Smooth muscle cell of the brain vasculature (primary cell): ENCODE results near the gene OGFRL1.

Source experiments
- DNase-seq: peaks from one replicate; pipeline ENCODE4 v3.0.0-alpha.2; 2012; ENCODE audit warnings: low read depth, low spot score

The OGFRL1 gene

DNA sequence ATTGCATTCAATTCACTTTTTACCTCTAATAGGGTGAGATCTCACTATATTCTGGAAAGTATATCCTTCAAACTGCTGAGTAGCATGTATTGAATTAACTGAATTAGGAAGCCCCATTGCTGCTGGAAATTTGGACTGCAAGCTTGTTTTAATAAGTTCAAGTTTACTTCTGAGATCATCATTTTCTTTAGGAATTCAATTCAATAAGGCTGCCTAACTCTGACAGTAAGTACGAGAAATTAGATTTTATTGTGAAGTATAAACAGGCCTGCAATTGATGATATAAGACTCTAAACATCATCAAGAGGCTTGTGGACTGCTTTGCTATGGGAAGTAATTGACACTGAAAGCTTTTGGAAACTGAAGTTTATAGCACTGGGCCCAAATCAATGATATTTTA, 44.4 kb downstream of the OGFRL1 start:
- DNase-seq = no peak

DNA sequence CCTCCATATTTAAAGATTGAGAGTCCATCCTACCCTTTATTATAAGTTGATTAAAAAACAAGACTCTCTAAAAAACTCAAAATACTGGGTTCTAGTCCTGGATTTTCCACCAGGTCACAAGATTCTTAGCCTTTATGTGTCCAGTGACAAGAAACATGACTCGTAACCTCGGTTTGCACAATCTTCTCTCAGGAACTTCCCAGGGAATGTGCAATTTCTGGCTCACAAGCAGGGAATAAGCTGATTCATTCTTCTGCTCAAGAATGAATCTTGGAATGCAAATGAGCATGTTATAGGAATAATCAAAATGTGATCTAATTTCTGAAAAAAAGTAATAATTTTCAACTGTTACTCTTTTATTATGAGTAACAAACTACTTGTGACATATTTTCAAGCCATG, 45.1 kb downstream of the OGFRL1 start:
- DNase-seq = no peak

DNA sequence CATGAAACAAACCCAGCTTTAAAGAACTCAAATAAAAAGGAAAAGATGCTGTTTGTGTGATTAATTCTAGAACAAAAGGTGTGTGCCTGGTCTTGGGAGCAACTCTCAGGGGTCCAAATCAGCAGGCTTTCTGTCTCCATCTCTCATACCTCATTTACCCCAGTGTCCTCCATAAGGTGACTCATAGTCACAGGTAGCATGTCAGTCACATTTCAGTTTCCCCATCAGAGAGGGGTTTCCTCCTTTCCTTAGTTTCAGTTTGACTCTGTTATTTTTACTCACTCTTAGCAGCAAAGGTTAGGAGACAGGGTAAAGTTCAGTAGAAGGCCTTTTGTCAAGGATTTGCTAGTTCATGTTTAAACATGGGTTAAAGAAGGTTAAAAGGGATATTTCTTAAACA, 46.2 kb downstream of the OGFRL1 start:
- no peak for DNase-seq

DNA sequence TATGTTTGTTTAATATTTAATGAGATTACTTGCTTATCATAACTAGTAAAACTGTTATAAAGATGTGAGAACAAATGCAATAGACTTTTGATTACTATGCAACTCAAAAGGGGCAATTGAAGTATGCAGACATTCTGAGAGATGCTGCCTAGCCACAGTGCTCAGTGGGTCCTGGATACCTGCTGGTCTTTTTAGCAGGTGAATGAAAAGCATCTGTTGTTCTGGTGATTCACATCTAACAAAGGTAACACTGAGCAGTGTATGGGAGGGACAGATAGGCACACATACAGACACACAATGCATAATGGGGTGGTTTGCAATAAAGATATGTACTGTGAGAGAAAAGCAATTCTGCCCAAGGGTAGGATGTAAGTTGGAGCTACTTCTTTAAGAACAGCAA, 46.9 kb downstream of the OGFRL1 start:
- no peak for DNase-seq

DNA sequence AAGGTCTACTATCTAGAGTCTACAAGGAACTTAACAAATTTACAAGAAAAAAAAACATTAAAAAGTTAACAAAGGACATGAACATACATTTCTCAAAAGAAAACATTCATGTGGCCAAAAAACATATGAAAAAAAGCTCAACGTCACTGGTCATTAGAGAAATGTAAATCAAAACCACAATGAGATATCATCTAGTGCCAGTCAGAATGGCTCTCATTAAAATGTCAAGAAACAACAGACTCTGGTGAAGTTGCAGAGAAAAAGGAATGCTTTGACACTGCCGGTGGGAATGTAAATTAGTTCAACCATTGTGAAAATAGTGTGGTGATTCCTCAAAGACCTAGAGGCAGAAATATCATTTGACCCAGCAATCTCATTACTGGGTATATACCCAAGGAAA, 48.3 kb downstream of the OGFRL1 start:
- no peak for DNase-seq

DNA sequence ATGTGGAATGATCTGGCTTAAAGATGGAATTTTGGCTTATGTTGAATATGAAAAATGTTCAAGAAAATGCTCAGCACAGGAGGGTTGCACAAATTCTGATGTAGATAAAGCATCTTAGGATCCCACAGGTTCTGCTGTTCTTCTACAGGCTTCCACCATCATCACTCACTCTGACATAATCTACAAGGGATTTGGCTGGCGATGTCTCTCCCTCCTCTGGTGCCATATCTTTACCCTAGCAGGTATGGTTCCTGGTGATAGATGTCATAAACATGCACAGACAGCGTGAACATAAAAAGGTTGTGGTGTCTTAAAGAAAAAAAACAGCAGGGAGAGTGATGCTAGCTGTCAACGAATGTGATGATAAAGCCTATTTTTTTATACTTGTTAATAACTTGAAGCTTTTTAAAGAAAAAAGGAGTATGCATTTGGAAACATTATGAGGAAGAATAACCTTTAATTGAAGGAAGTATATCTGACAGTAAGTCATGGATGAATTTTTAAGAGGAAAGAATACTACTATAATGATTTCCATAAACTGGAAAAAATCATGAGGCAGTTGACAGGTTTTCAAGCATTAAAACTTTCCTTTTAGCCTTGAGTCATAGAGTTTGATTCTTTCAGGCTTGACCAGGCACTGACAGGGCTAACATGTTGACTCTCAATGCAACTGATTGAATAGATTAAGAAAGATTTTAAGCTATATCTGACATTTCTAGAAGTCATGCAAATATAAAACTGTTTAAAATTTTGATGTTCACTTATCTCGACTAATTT, 50.1 kb downstream of the OGFRL1 start:
- DNase-seq = no peak

DNA sequence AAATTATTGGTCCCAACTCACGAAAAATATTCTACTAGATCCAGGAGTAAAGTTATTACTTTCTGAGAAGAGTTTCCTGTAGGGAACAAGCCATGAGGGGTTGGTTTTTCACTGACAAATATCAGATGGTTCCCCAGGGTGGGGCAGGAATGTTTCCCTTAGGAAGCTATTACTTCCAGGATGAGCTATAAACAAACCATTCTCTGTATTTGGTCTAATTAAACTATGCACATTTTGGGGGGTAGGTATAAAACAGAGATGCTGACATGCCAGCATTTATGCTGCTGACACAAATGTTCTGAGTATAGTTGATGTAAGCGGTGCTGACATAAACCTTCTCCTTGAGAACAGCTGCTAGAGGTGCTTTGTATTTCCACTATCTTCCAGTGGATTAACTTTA, 54.2 kb downstream of the OGFRL1 start:
- DNase-seq = no peak

DNA sequence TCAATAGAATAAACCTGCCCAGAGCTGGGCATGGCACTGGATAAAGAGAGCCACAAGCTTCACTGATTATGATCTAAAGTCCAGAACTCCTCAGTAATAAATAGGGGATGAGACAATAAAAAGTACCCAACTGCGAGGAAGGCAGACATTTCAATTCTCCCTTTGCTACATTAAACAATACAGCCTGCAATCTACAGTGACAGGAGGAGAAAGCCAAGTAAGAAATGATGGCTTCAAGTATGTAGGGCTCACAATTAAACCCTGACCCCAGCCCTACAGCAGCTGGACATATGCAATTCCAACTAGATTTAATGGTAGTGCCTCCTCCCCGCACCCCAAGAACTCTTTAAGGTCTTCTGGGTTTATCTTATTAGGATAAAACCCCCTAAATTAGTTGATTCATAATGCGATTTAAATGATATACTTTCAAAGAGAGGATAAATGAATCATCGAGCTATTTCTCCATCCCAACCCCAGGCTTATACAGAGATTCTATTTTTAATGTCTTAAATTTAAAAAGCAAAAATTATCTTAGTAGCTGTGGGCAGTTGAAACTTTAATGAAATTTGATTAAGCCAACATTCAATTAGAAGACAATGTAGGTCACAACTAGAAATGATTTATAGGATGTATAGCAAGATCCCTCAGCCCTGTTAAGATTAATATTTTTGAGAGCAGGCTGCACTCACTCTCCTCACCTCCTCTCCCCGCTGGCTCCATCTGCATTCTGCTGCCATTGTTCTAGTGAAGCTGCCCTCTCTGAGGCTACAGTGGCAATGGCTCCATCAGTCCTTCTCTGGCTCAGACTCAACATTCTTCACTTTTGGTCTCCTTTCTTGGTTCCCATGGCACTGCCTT, 57.1 kb downstream of the OGFRL1 start:
- DNase-seq = no peak

DNA sequence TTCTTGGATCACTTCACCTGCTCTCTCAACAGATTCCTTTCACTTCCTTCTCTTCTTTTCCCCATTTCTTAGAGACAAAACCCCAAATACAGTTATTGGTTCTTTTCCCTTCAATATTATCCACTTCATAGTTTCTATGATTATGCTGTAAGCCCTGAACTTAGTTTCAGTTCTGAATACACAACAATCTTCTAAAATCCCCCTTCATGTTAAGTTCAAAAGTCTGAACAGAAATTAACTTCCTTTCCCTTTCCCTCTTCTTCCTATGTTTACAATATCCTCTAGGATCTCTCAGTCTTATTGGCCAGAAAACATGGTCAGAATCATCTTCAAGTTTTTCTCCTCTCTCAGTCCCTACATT, 57.7 kb downstream of the OGFRL1 start:
- DNase-seq = no peak

DNA sequence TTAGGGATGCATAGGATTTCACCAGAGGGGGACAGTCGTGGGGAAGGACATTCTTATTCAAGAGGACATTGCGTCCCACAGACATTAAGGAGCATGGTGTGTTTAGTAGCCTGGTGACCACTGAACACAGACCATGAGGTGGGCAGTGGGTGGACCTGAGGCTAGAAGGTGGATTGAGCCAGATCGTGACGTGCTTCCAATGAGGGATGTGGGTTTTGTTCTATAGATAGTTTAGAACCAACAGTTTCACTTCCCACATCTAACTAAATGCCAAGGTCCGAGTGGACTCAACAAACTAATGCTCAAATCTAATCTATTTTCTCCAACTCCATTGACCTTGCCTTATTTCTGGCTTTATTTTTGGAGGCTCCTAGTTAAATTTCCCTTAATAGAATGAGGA, 58.5 kb downstream of the OGFRL1 start:
- DNase-seq = no peak

DNA sequence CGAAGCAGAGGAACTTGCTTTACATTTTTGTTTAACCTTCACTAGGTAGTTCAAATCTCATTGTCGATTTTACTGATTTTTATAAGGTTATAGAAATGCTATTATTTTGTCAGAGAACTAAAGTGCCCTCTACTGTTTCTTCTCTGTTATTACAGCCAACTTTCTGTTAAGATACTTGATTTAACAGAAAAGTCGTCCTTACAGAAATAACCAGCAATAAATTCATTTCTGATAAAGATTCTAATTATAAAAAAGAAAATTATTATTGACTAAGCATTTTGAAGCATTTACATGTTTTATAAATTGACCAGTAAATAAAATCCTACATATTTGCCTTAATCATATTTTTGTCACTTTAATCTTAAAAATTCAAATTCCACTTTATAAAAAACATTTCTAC, 60.8 kb downstream of the OGFRL1 start:
- DNase-seq = peak; percentile 23

DNA sequence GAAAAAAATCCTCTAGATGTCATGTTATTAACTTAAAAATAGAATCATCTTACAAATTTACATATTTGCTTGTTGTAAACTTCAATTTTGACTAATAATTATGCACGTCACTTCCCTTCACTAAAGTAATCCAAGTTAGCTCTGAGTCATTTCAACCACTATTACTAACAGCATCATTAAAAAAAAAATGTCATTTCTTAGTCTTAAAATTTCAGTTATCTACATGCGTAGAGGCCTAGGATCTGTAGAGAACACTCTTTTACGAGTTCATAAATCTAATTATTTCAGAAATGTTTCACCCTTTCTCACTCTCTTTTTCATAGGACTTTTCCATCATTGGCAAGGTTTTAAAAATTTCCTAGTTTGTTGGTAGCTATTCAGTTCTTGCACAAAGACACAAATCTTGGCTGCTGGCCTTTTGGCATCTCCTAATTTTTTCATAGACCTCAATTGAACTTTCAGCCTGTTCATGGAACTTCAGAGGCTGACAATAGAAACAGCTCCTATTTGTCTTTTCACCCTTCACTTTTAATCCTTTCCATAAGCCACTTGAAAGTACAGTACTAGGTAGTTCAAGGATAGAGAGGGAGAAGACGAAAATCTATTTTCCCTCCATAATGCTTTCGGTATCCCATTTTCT, 61.5 kb downstream of the OGFRL1 start:
- DNase-seq = no peak

DNA sequence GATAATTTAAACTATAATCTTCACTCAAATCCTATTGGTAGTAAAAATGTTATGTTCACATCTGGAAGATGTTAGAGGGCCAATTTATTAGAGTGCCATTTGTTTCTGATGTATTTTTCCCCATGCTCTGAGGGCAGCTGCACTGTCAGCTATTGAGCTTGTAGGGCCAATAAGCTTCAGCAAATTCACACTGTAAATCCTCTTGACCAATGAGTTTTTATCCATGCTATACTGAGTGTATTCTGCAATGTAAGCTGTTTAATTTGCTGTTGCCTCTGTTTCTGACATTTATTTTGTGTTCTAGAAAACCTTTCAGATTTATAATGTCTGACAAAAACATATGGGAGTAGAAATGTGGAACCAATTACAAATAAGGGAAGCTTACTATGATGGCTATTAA, 62.6 kb downstream of the OGFRL1 start:
- DNase-seq = no peak
